GM19025 (cell line): Measurements from ENCODE around the gene HS6ST3.
"Not testable (repeated sequence)": the region's sequence is repeated elsewhere in the genome, so short reads cannot be mapped to it uniquely, and the experiment has no call there.

Experiments used
- ATAC-seq: cut with Tn5 transposase; IDR thresholded peaks from one replicate; pipeline ENCODE4 v1.9.1; 2021; ENCODE audit warnings: mild to moderate bottlenecking, low read depth, moderate library complexity; ENCODE audit not compliant: unreplicated experiment

The HS6ST3 gene

DNA sequence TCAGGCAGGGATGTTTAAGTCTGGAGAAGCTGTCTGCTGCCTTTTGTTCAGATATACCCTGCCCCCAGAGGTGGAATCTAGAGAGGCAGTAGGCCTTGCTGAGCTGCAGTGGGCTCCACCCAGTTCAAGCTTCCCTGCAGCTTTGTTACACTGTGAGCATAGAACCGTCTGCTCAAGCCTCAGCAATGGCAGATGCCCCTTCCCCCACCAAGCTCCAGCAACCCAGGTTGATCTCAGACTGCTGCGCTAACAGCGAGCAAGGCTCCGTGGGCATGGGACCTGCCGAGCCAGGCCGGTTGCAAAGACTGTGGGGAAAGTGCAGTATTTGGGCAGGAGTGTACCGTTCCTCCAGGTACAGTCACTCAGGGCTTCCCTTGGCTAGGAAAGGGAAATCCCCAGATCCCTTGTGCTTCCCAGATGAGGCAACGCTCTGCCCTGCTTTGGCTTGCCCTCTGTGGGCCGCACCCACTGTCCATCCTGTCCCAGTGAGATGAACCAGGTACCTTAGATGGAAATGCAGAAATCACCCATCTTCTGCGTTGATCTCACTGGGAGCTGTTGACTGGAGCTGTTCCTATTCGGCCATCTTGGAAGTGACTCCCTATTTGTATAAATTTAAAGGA lies 434.6 kb downstream of the HS6ST3 start:
- ATAC-seq: not testable (repeated sequence)

DNA sequence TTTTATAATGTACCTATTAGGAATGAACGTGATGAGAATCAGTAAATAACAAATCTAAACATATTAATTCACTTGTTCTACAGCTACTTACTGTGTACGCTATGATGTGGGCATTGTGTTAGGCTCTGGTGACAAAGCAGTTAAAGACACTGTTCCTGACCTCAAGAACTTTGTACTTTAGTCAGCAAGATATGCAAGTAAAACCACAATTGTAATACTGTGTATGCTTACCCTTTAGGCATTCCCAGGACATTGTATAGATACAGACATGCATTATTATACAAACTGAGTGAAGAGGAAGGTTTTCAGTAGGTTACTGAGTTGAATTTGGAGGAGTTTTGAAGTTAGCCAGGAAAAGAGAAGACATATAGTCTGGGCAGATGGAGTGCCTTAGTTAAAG lies 435.8 kb downstream of the HS6ST3 start:
- no peak for ATAC-seq

DNA sequence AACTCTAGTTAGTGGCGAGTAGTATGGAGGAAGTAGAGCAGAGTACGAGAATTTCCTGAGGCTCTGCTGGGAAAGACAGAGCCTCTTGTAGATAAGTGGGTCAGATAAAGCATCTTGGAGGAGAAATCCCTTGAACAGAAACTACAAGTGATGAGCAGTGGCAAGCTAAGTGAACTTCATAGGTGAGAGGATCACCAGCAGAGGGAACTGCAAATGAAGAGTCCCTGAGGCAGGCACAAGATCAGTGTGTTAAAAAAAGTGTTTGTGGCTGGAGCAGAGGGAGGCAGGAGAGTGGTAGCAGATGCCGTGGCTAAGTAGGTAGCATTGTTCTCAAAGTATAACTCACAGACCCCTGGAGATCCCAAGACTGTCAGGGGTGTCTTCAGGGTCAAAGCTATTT lies 437.6 kb downstream of the HS6ST3 start:
- ATAC-seq: no peak

DNA sequence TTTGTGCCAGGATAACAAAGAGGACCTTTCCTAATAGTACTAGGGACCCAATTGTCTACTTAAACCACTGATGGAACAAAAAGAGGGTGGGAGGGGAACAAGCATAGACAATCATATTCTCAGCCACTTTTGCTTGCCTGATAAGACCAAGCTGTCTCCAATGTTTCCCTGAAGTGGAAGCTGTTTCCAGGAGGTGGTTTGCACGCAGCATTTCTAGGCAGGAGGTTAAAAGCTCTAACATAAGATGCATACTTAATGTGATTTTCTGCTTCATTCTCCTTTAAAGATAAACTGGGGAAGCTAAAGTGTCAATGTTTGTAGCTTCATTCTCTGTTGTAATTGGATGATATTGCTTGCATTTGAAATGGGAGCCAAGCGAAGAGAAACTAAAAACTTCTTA lies 442.9 kb downstream of the HS6ST3 start:
- ATAC-seq: no peak

- ATAC-seq: no peak
Measured at GRCh38 chr13:96533408-96533807, 443.5 kb downstream of the HS6ST3 start.

DNA sequence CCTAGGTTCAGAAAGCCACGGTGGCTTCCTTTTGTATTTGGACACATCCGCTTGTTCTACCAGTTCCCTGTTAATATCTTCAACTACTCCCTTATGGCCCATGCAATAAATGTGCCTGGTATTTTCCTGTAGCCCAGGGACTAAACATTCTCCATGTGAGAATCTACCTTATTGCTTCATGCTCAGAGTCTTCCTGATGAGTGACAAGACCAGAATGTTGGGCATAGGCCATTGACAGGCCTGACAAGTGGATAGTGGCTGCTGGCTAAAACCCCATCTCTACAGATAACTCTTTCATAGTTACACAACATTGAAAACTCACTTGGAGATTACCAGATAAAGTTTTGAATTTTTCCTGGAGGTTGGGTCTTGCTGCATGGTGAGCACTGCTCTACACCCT lies 449.9 kb downstream of the HS6ST3 start:
- ATAC-seq: no peak

GRCh38 chr13:96540670-96541069 lies 450.8 kb downstream of the HS6ST3 start:
- no peak for ATAC-seq

GRCh38 chr13:96542986-96543385 lies 453.1 kb downstream of the HS6ST3 start:
- ATAC-seq: no peak

GRCh38 chr13:96544957-96545356 lies 455.1 kb downstream of the HS6ST3 start:
- no peak for ATAC-seq

- no peak for ATAC-seq
Measured at GRCh38 chr13:96546463-96546862, 456.6 kb downstream of the HS6ST3 start.

DNA sequence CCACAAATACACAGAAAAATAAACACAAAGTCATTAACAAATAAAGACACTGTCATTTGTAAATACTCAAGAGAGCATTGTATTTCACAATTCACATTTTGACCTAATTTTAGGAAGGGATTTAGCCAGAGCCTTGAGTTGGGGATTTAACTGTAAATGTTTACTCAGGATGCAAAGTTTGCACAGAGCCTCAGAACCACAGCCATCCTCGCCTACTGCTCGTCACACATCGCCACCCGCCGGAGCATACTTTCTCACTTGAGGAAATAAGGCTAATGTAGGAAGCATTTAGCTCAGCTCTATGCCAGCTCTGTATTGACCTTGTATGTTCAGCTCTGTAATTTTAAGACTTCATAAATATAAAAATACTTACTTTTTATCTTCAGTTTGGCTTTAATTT lies 461.6 kb downstream of the HS6ST3 start:
- ATAC-seq: no peak

DNA sequence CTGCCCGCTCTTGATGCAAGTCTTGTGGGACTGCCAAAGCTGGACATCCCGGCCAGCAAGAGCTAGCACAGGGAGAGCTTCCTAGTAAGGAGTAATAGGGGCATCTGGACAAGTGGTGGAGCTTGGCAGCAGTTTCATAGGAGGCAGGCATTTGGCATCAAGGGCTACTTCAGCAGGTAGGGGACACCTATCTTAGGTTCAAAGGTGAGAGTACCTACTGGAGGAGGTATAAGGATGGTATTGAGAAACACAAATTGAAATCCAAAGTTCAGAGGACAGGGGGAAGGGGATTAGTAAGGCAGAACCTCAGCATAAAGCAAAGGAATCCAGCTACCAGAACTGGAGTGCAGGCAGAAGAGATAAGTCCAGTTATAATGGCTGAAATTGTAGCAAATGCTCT lies 462.7 kb downstream of the HS6ST3 start:
- no peak for ATAC-seq

DNA sequence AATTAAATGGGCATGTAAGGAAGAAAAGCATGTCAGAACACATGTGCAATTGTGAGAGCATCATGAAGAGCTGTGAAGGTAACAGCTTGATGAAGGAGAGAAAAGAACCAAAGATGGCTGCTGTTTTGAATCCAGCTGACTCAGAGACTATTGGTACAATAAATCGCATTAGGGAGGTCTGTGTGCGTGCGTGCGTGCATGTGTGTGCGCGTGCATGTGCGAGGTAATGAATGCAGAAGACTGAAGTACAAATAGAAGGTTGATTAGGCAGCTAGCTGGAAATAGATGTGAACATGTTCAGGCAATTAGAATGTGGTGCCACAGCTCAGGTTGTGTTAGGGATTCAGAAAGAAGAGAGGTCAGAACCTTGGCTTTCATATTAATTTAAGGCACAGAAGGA lies 463.9 kb downstream of the HS6ST3 start:
- ATAC-seq: no peak

GRCh38 chr13:96573563-96573962 lies 483.7 kb downstream of the HS6ST3 start:
- no peak for ATAC-seq

GRCh38 chr13:96575423-96576320 lies 485.8 kb downstream of the HS6ST3 start:
- no peak for ATAC-seq

DNA sequence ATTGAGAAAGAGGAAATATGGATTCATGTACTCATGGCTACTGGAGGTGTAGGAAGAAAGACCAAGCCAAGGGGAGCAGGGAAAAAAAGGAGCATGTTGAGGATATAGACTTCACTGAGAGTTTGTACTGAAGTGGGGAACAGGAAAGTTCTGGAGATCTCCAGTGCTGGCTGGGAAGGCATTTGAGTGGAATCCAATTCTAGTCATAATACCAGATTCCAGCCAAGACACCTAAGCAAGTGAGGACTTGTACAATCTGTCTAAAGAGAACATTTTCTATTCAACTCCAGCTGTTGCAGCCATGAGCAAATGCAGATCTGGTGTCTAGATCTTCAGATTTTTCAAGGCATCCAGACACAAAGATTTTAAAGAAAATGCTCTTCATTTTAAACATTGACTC lies 491.8 kb downstream of the HS6ST3 start:
- ATAC-seq: no peak

DNA sequence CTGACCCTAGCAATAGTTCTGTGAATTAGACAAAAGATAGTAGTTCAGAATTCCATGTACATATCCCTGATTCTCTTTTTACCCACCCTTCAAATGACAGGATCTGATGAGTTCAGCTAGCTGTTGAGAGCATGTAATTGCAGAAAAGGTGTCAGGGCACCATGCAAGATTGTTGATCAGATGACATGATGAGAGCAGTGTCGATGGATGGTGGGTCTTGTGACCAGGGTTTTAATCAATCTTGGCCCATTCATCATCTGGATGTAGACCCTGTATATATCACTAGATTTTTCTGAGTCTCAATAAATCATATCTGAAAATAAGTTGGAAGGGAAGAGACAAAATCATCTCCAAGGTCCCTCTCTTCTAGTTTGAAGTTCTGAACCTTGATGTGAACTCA lies 525.3 kb downstream of the HS6ST3 start:
- no peak for ATAC-seq

DNA sequence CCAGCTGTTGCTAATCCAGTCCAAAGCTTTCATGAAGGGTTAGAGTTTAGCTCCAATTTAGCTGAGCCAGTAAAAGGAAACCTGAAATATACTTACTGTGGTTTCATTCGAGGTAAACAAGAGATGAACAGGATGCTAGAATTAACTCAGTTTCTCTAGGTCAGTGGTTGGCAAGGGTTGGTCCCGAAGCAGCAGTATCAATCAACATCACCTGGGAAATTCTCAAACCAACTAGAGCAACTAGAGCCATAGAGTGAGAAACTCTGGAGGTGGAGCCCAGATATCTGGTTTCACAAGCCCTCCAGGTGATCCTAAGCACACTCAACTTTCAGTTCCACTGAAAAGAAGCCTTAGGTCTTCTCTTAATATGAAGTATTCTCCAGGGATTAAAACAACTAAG lies 527.6 kb downstream of the HS6ST3 start:
- ATAC-seq: no peak

DNA sequence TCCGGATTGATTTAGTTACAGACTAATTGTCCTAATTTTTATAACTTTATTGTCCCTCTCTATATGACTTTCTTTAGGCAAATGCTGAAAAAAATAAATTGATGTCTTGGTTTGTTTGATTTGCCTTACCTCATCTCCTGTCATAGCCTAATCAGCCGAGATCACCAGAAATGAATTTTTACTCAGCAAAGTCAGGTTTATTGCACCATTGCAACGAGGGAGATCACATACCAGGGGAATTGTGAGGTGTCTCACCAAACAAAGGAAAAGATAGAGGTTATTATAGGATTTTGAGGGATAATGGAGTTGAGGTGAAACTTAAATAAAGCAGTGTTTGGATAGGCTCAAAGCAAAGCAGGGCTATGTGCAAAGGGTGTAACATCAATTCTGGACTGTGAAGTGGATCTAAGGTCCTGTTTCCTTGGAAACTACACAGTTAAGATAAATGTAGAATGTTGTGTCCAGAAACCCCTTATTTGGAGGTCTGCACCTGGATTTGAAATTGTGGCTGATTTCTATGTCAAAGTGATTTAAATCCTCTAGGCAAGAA lies 531.8 kb downstream of the HS6ST3 start:
- ATAC-seq: no peak

DNA sequence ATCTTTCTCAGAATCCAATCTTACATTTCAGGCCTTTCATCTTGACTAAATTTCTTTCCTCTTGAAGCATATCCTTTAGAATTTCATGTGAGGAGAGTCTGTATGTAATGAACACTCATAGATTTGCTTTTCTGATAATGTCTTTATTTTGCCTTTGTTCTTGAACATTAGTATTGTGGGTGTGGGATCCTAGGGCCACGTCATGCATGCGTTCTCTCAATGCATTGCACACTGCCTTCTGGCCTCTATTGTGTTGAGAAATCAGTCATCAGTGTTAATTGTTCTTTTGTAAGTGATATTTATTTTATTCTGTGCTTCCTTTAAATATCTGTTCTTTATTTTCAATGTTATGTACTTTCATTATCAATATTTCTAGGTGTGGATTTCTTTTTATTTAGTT lies 539.4 kb downstream of the HS6ST3 start:
- ATAC-seq: no peak

GRCh38 chr13:96632536-96633320 lies 542.8 kb downstream of the HS6ST3 start:
- ATAC-seq: no peak
